H9 (cell line): ENCODE measurements around the gene SESTD1. TPM values are rescaled to one million over a fixed set of nuclear protein-coding genes. Genes with fewer than 3 reads are reported as not detected.

Experiments
- DNase-seq: peaks from one replicate; pipeline ENCODE4 v3.0.0-alpha.2; 2017
- H2AFZ ChIP-seq: one replicate; pipeline ENCODE4 v1.6.1; 2013; ENCODE audit warnings: mild to moderate bottlenecking, low read length, control low read depth, moderate library complexity
- H2AK5ac ChIP-seq: 2 replicates; pipeline ENCODE4 v1.6.1; 2013; ENCODE audit warnings: low read length, control low read depth, mixed read lengths; ENCODE audit not compliant: insufficient read length
- H2BK120ac ChIP-seq: one replicate; pipeline ENCODE4 v1.6.1; 2013; ENCODE audit warnings: low read depth, mild to moderate bottlenecking, low read length, control low read depth, inconsistent platforms; ENCODE audit not compliant: poor library complexity, severe bottlenecking
- H2BK12ac ChIP-seq: 2 replicates; pipeline ENCODE4 v1.6.1; 2013; ENCODE audit warnings: low read length, control low read depth, mixed read lengths, low read depth; ENCODE audit not compliant: insufficient read length
- H2BK15ac ChIP-seq: 2 replicates; pipeline ENCODE4 v1.6.1; 2013; ENCODE audit warnings: low read depth, low read length, control low read depth
- H2BK20ac ChIP-seq: one replicate; pipeline ENCODE4 v1.6.1; 2013; ENCODE audit warnings: low read depth, mild to moderate bottlenecking, low read length, control low read depth, inconsistent platforms; ENCODE audit not compliant: poor library complexity, severe bottlenecking
- H2BK5ac ChIP-seq: 2 replicates; pipeline ENCODE4 v1.6.1; 2013; ENCODE audit warnings: low read length, control low read depth, mixed read lengths; ENCODE audit not compliant: insufficient read length
- H3K14ac ChIP-seq: 2 replicates; pipeline ENCODE4 v1.6.1; 2013; ENCODE audit warnings: low read length, control low read depth; ENCODE audit not compliant: insufficient read depth
- H3K18ac ChIP-seq: 2 replicates; pipeline ENCODE4 v1.6.1; 2013; ENCODE audit warnings: low read depth, mild to moderate bottlenecking, mixed read lengths, low read length, control low read depth; ENCODE audit not compliant: insufficient read length
- H3K23ac ChIP-seq: 2 replicates; pipeline ENCODE4 v1.6.1; 2013; ENCODE audit warnings: low read length, control low read depth, mixed read lengths, low read depth; ENCODE audit not compliant: insufficient read length
- H3K23me2 ChIP-seq: 2 replicates; pipeline ENCODE4 v1.6.1; 2013; ENCODE audit warnings: low read depth, mild to moderate bottlenecking, mixed read lengths, low read length, control low read depth; ENCODE audit not compliant: insufficient read length, poor library complexity, severe bottlenecking
- H3K27ac ChIP-seq: 2 replicates; pipeline ENCODE4 v1.5.1; 2013; ENCODE audit warnings: low read length, control low read depth, mixed read lengths, low read depth; ENCODE audit not compliant: insufficient read length
- H3K27me3 ChIP-seq: 2 replicates; pipeline ENCODE4 v1.6.1; 2013; ENCODE audit warnings: low read length, control low read depth, inconsistent platforms; ENCODE audit not compliant: insufficient read depth
- H3K4ac ChIP-seq: 2 replicates; pipeline ENCODE4 v1.6.1; 2013; ENCODE audit warnings: low read depth, mild to moderate bottlenecking, control low read depth, inconsistent platforms, low read length, moderate library complexity
- H3K4me1 ChIP-seq: 2 replicates; pipeline ENCODE4 v1.6.1; 2013; ENCODE audit warnings: low read length, control low read depth, inconsistent platforms; ENCODE audit not compliant: insufficient read depth
- H3K4me2 ChIP-seq: 2 replicates; pipeline ENCODE4 v1.6.1; 2013; ENCODE audit warnings: low read length, control low read depth, mixed read lengths; ENCODE audit not compliant: insufficient read length, insufficient read depth
- H3K56ac ChIP-seq: 2 replicates; pipeline ENCODE4 v1.6.1; 2013; ENCODE audit warnings: low read depth, mild to moderate bottlenecking, mixed read lengths, low read length, control low read depth; ENCODE audit not compliant: insufficient read length
- H3K79me1 ChIP-seq: 2 replicates; pipeline ENCODE4 v1.6.1; 2013; ENCODE audit warnings: low read depth, mild to moderate bottlenecking, moderate library complexity, low read length, control low read depth, inconsistent platforms; ENCODE audit not compliant: insufficient read depth, poor library complexity, severe bottlenecking
- H3K79me2 ChIP-seq: 2 replicates; pipeline ENCODE4 v1.6.1; 2013; ENCODE audit warnings: low read length, control low read depth, inconsistent platforms; ENCODE audit not compliant: insufficient read depth
- H3K9ac ChIP-seq: 2 replicates; pipeline ENCODE4 v1.6.1; 2013; ENCODE audit warnings: low read length, control low read depth, mixed read lengths; ENCODE audit not compliant: insufficient read length; ENCODE audit errors: extremely low read depth
- H3K9me3 ChIP-seq: one replicate; pipeline ENCODE4 v1.6.1; 2013; ENCODE audit warnings: low read depth, low read length, inconsistent platforms; ENCODE audit not compliant: control insufficient read depth
- H3T11ph ChIP-seq: one replicate; pipeline ENCODE4 v1.6.1; 2013; ENCODE audit warnings: mild to moderate bottlenecking, low read length, control low read depth, inconsistent platforms
- H4K20me1 ChIP-seq: one replicate; pipeline ENCODE4 v1.6.1; 2013; ENCODE audit not compliant: control insufficient read depth, insufficient read length, insufficient read depth
- H4K5ac ChIP-seq: 2 replicates; pipeline ENCODE4 v1.6.1; 2013; ENCODE audit warnings: low read depth, mild to moderate bottlenecking, mixed read lengths, low read length, control low read depth; ENCODE audit not compliant: insufficient read length
- H4K8ac ChIP-seq: replicated peaks from 2 replicates; pipeline ENCODE4 v1.6.1; 2013; ENCODE audit warnings: low read length, control low read depth, mixed read lengths, low read depth; ENCODE audit not compliant: insufficient read length
- H4K91ac ChIP-seq: 2 replicates; pipeline ENCODE4 v1.6.1; 2013; ENCODE audit warnings: low read depth, mild to moderate bottlenecking, moderate library complexity, mixed read lengths, low read length, control low read depth; ENCODE audit not compliant: insufficient read length
- H3K27ac Mint-ChIP-seq, 3 experiments: 2 replicates in 2 of 3; 3 replicates in 1 of 3; pipeline ENCODE4 v1.8.0; 2020 to 2021; ENCODE audit warnings: mixed read lengths in 3 of 3, mild to moderate bottlenecking in 1 of 3, moderate library complexity in 1 of 3
- H3K27me3 Mint-ChIP-seq: 2 replicates; pipeline ENCODE4 v1.8.0; 2021; ENCODE audit warnings: low read depth, mild to moderate bottlenecking, moderate library complexity, mixed read lengths
- H3K36me3 Mint-ChIP-seq, 3 experiments: 2 replicates in 2 of 3; 3 replicates in 1 of 3; pipeline ENCODE4 v1.8.0; 2020 to 2021; ENCODE audit warnings: low read depth in 3 of 3, mixed read lengths in 3 of 3; ENCODE audit not compliant: insufficient read depth in 1 of 3
- H3K4me1 Mint-ChIP-seq, 2 experiments: 2 replicates each; pipeline ENCODE4 v1.8.0; 2020; ENCODE audit warnings: mixed read lengths in 2 of 2
- H3K4me3 Mint-ChIP-seq, 2 experiments: 2 replicates in 1 of 2; 3 replicates in 1 of 2; pipeline ENCODE4 v1.8.0; 2020 to 2021; ENCODE audit warnings: mild to moderate bottlenecking in 2 of 2, mixed read lengths in 2 of 2, moderate library complexity in 1 of 2
- H3K9me3 Mint-ChIP-seq, 2 experiments: 2 replicates in 1 of 2; 3 replicates in 1 of 2; pipeline ENCODE4 v1.8.0; 2020; ENCODE audit warnings: mild to moderate bottlenecking in 2 of 2, mixed read lengths in 2 of 2, moderate library complexity in 1 of 2
- CTCF ChIP-seq: fragments of 200-600 bp; sonication (generic); conservative IDR thresholded peaks from 3 replicates; pipeline ENCODE4 v1.8.0; 2021; ENCODE audit warnings: antibody characterized with exemption, mild to moderate bottlenecking
- WGBS: extraction: QIAGEN DNeasy Blood & Tissue Kit; methylation state at CpG from one replicate; pipeline ENCODE4 v1.1.7; 2013; ENCODE audit warnings: missing lambda C conversion rate, low lambda C conversion rate, mixed read lengths; ENCODE audit not compliant: insufficient read length; ENCODE audit errors: extremely low coverage; 5-methylcytosine and 5-hydroxymethylcytosine counted together
- total RNA-seq: library from RNA; stranded (reverse); gene quantifications from 2 replicates; pipeline ENCODE4 v1.2.1, GENCODE V29; 2021

The SESTD1 gene
- total RNA-seq, 1 experiment from 2014 or later: 44.4 TPM

GRCh38 chr2:179265082-179265510 lies 464 bp upstream of the SESTD1 start:
- Mint-ChIP-seq H3K4me1 (peaks cover 29 to 35% of the 10 kb centered on the region in 2 experiments), H3K27me3 (peaks cover 13% of the 10 kb centered on the region), H3K36me3 (no peaks in the 10 kb centered on the region; a peak in 1 of 7 replicates), H3K9me3 (no peaks in the 10 kb centered on the region), H3K27ac (peak overlapping the region in 1 of 3 experiments; percentile 57; a peak in 1 of 7 replicates), H3K4me3 (peak overlapping the region; percentile 67 to 82)
- H4K5ac ChIP-seq: no peak overlapping the region
- H2BK120ac ChIP-seq: no peak overlapping the region
- no peak overlapping the region for H2AK5ac ChIP-seq
- H4K8ac ChIP-seq: no peak overlapping the region
- H2AFZ ChIP-seq: no peak overlapping the region
- no peak overlapping the region for H4K91ac ChIP-seq
- H2BK20ac ChIP-seq: no peak overlapping the region
- no peak overlapping the region for H3K27ac ChIP-seq
- H3K9ac ChIP-seq: no peak overlapping the region
- no peak overlapping the region for H2BK15ac ChIP-seq
- no peak overlapping the region for H3K23ac ChIP-seq
- no peaks in the 10 kb centered on the region for H3K27me3 ChIP-seq
- H3K4ac ChIP-seq: no peak overlapping the region
- DNase-seq: no peak
- H3K79me1 ChIP-seq: no peaks in the 10 kb centered on the region
- TF ChIP-seq CTCF: no peak
- H3K9me3 ChIP-seq: no peaks in the 10 kb centered on the region
- H3K56ac ChIP-seq: no peak overlapping the region
- no peak overlapping the region for H3T11ph ChIP-seq
- no peaks in the 10 kb centered on the region for H4K20me1 ChIP-seq
- H3K4me1 ChIP-seq: no peaks in the 10 kb centered on the region; the same call in 1 of the 2 replicates
- no peak overlapping the region for H2BK5ac ChIP-seq
- peak overlapping the region; percentile 36 for H3K4me2 ChIP-seq
- H3K14ac ChIP-seq: no peak overlapping the region
- no peak overlapping the region for H2BK12ac ChIP-seq
- peaks cover 3% of the 10 kb centered on the region; the same call in 1 of the 2 replicates for H3K79me2 ChIP-seq
- no peak overlapping the region for H3K18ac ChIP-seq
- WGBS: no CpG with 5 or more reads among the region's 5 CpGs
- peaks cover 8% of the 10 kb centered on the region for H3K23me2 ChIP-seq
